HepG2 (cell line): ENCODE measurements around the gene SMIM44. TPM values are rescaled to one million over a fixed set of nuclear protein-coding genes. Genes with fewer than 3 reads are reported as not detected.

Experiments used
- ATAC-seq: fragments of 200-7000 bp; cut with Tn5 transposase; 3 replicates; pipeline ENCODE4 v1.9.1; 2020; ENCODE audit warnings: mild to moderate bottlenecking, moderate library complexity
- BruUV-seq: library from RNA; stranded (reverse); fragments of 400-500 nt; replicated peaks from 2 replicates; lab custom pipeline; 2021; lab: Mats Ljungman, UMichigan
- CTCF ChIA-PET: fragments of 300-600 bp; formaldehyde crosslinking; extraction: SDS; loops from one replicate; lab custom pipeline; 2021; ENCODE audit warnings: low total read pairs, inconsistent platforms, low intra/inter-chr PET ratio; lab: Yijun Ruan, JAX
- POLR2A ChIA-PET: fragments of 350-600 bp; sonication (Branson Sonifier 250); formaldehyde crosslinking; loops from one replicate; lab custom pipeline; 2020; ENCODE audit warnings: antibody characterized with exemption, inconsistent platforms; lab: Yijun Ruan, JAX
- DNase-seq: peaks from one replicate; pipeline ENCODE4 v3.0.0-alpha.2; 2015; ENCODE audit warnings: low spot score
- FAIRE-seq: peaks from 3 replicates; lab custom pipeline; 2011; peaks lifted over from hg19 to GRCh38; lab: Jason Lieb, UNC
- H2AFZ ChIP-seq: one replicate; pipeline ENCODE4 v1.6.1; 2011; ENCODE audit warnings: low read length, inconsistent platforms
- H3K27ac ChIP-seq: fragments of 300-600 bp; 3 replicates; pipeline ENCODE4 v1.8.0; 2011; ENCODE audit warnings: mixed run types, mild to moderate bottlenecking, mixed read lengths, low read length, inconsistent platforms; ENCODE audit not compliant: insufficient read depth; ENCODE audit errors: extremely low read length
- H3K27me3 ChIP-seq, 2 experiments: fragments of 200-600 bp in 1 of 2; 2 replicates in 1 of 2; 3 replicates in 1 of 2; pipeline versions ENCODE4 v1.6.0 to v1.8.0; 2011; ENCODE audit warnings: low read length in 2 of 2, mild to moderate bottlenecking in 2 of 2, moderate library complexity in 2 of 2, inconsistent platforms in 1 of 2; ENCODE audit not compliant: insufficient read depth in 2 of 2, control insufficient read depth in 1 of 2
- H3K36me3 ChIP-seq, 2 experiments: fragments of 200-600 bp in 1 of 2; replicated peaks in 1 of 2; 2 replicates in 1 of 2; 3 replicates in 1 of 2; pipeline versions ENCODE4 v1.5.1 to v1.8.0; 2011; ENCODE audit warnings: low read length in 2 of 2, inconsistent platforms in 1 of 2; ENCODE audit not compliant: insufficient read depth in 2 of 2, control insufficient read depth in 1 of 2
- H3K4me1 ChIP-seq: 2 replicates; pipeline ENCODE4 v1.5.1; 2012; ENCODE audit warnings: low read length, inconsistent platforms; ENCODE audit not compliant: insufficient read depth
- H3K4me2 ChIP-seq: 2 replicates; pipeline ENCODE4 v1.6.0; 2011; ENCODE audit warnings: low read depth, low read length, inconsistent platforms
- H3K4me3 ChIP-seq, 3 experiments: fragments of 200-600 bp in 1 of 3; sonication (generic), shearing (Covaris generic) in 1 of 3; replicated peaks in 1 of 3; 2 replicates each; pipeline ENCODE4 v1.5.1; 2011 to 2016; ENCODE audit warnings: low read length in 3 of 3, inconsistent platforms in 2 of 3, low read depth in 2 of 3, mild to moderate bottlenecking in 2 of 3, control low read depth in 1 of 3, mixed read lengths in 1 of 3; ENCODE audit not compliant: insufficient read depth in 1 of 3
- H3K79me2 ChIP-seq: one replicate; pipeline ENCODE4 v1.6.1; 2011; ENCODE audit warnings: low read length, inconsistent platforms; ENCODE audit not compliant: insufficient read depth
- H3K9ac ChIP-seq: 2 replicates; pipeline ENCODE4 v1.6.0; 2011; ENCODE audit warnings: mild to moderate bottlenecking, low read depth, low read length, inconsistent platforms; ENCODE audit not compliant: insufficient read depth
- H3K9me3 ChIP-seq: 2 replicates; pipeline ENCODE4 v1.5.1; 2012; ENCODE audit warnings: mild to moderate bottlenecking, low read length
- H4K20me1 ChIP-seq: 2 replicates; pipeline ENCODE4 v1.6.0; 2011; ENCODE audit warnings: inconsistent platforms, mild to moderate bottlenecking, low read length, moderate library complexity; ENCODE audit not compliant: insufficient read depth
- CENPBD1 ChIP-seq: sonication (generic); formaldehyde crosslinking; IDR thresholded peaks from 2 replicates; pipeline ENCODE4 v1.8.0; 2022; ENCODE audit warnings: missing genetic modification reagents, low read depth, mild to moderate bottlenecking, borderline replicate concordance
- RBFOX2 ChIP-seq: fragments of 200-400 bp; formaldehyde crosslinking; IDR thresholded peaks from 2 replicates; pipeline ENCODE4 v1.6.1; 2017; ENCODE audit warnings: low read depth, mild to moderate bottlenecking, low read length
- SRSF9 ChIP-seq: fragments of 200-400 bp; formaldehyde crosslinking; IDR thresholded peaks from 2 replicates; pipeline ENCODE4 v1.6.1; 2018; ENCODE audit warnings: borderline replicate concordance, mild to moderate bottlenecking, low read depth, low read length; ENCODE audit not compliant: insufficient read depth, poor library complexity, severe bottlenecking
- ZFP91 ChIP-seq: sonication (generic); formaldehyde crosslinking; IDR thresholded peaks from 2 replicates; pipeline ENCODE4 v1.9.0; 2022; ENCODE audit warnings: missing genetic modification reagents, mild to moderate bottlenecking, borderline replicate concordance
- WGBS: methylation state at CpG from one replicate; pipeline ENCODE4 v1.1.6; 2017; ENCODE audit warnings: low lambda C conversion rate; 5-methylcytosine and 5-hydroxymethylcytosine counted together
- in situ Hi-C: cut with HindIII; loops from 2 replicates; pipeline ENCODE4 v1.10.0; 2017; ENCODE audit warnings: low pct_unique_long_range_greater_than_20kb; ENCODE audit not compliant: extremely low pct_ligation_motif_present
- intact Hi-C: fragments of 100-400 bp; cut with micrococcal nuclease; formaldehyde crosslinking; loops from one replicate; pipeline ENCODE4 v1.10.0; 2022; ENCODE audit not compliant: unreplicated experiment
- polyA plus RNA-seq, 8 experiments: library from polyadenylated mRNA; depleted of rRNA in 3 of 8; stranded (reverse) in 7 of 8; unstranded in 1 of 8; fragments of >200 nt; fragmentation: Illumina TruSeq in 4 of 8; extraction: Trizol in 4 of 8; gene quantifications; 2 replicates each; pipeline versions ENCODE4 v1.2.1 to v1.2.3, GENCODE V29; 2011 to 2016; ENCODE audit warnings: low read depth in 4 of 8, missing spikeins in 1 of 8, mixed read lengths in 1 of 8; ENCODE audit not compliant: insufficient read depth in 1 of 8
- total RNA-seq, 5 experiments: library from RNA; depleted of rRNA; stranded (reverse); fragments of >200 nt; fragmentation: Illumina TruSeq; extraction: Trizol; gene quantifications; 2 replicates each; pipeline ENCODE4 v1.2.3, GENCODE V29; 2016; ENCODE audit warnings: low read depth in 1 of 5

The SMIM44 gene
- total and polyA plus RNA-seq, 2 of the 13 experiments (the other 11 are each of a cell fraction or from before 2014, with no cell fraction given) = not detected

- H3K4me1 ChIP-seq = no peaks in the 10 kb centered on the region
- TF ChIP-seq ZFP91 (CRISPR knock-in tag) (no peak), SRSF9 (no peak), RBFOX2 (0 out of 2 replicates have a peak, but pooled peaks have one; percentile 3), CENPBD1 (CRISPR knock-in tag) (no peak)
- ChIA-PET POLR2A (no interaction called here), CTCF (no interaction called here)
- H2AFZ ChIP-seq = no peak overlapping the region
- no peaks in the 10 kb centered on the region for H3K27me3 ChIP-seq
- ATAC-seq (no peak), FAIRE-seq (no peak), DNase-seq (no peak)
- H3K79me2 ChIP-seq = peaks cover 16% of the 10 kb centered on the region
- no peak overlapping the region for H3K27ac ChIP-seq
- H3K9me3 ChIP-seq = no peaks in the 10 kb centered on the region
- H3K36me3 ChIP-seq = peaks cover 31 to 55% of the 10 kb centered on the region in 2 experiments
- in situ Hi-C loops (no loop called here), intact Hi-C loops (no loop called here)
- 100% methylated on average over 4 of the region's 21 CpGs for WGBS
- H3K9ac ChIP-seq = no peak overlapping the region
- H4K20me1 ChIP-seq = peaks cover 8% of the 10 kb centered on the region; the same call in 1 of the 2 replicates
- no peak overlapping the region for H3K4me3 ChIP-seq
- BruUV-seq = no TSS peak
- H3K4me2 ChIP-seq = no peak overlapping the region
Measured at GRCh38 chr19:3523361-3524077, 40.3 kb upstream of the SMIM44 start.
